B cell (primary cell): ENCODE data around the gene ARID4B.

ENCODE experiments used
- EZH2 ChIP-seq: IDR thresholded peaks from 2 replicates; pipeline ENCODE4 v1.6.1; 2012; ENCODE audit warnings: borderline replicate concordance, low read depth, mild to moderate bottlenecking, moderate library complexity, low read length; ENCODE audit not compliant: insufficient read depth, poor library complexity, severe bottlenecking
- TF ChIP-seq, protein P1 (sequence below): fragments of 200-600 bp; IDR thresholded peaks from one replicate; pipeline ENCODE4 v1.8.0; 2022; ENCODE audit warnings: antibody characterized with exemption, mild to moderate bottlenecking

DNA sequence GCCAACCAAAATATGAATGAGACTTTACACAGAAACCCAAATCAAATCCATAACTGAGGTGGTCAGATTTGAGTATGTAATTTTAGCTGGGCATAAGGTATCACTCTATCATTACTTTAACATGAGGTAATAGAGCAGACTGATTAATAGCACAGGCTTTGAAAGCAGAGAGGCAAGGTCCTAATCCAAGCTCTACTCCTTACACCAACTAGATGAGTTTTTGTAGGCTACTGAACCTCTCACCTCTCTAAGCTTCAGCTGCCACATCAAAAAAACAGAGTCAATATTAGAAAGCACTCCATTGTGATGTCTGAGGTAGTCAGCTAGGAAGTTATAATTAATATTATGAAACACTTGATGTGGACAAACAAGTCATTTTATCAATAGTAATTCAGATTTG lies 63.7 kb downstream of the ARID4B start:
- TF ChIP-seq, protein P1, sequence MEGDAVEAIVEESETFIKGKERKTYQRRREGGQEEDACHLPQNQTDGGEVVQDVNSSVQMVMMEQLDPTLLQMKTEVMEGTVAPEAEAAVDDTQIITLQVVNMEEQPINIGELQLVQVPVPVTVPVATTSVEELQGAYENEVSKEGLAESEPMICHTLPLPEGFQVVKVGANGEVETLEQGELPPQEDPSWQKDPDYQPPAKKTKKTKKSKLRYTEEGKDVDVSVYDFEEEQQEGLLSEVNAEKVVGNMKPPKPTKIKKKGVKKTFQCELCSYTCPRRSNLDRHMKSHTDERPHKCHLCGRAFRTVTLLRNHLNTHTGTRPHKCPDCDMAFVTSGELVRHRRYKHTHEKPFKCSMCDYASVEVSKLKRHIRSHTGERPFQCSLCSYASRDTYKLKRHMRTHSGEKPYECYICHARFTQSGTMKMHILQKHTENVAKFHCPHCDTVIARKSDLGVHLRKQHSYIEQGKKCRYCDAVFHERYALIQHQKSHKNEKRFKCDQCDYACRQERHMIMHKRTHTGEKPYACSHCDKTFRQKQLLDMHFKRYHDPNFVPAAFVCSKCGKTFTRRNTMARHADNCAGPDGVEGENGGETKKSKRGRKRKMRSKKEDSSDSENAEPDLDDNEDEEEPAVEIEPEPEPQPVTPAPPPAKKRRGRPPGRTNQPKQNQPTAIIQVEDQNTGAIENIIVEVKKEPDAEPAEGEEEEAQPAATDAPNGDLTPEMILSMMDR: no peak
- no peak for TF ChIP-seq EZH2
